SIG-M5 (cell line): ENCODE data around the gene SUN1.

Source experiments
- DNase-seq: peaks from one replicate; lab custom pipeline; 2025; lab: John Stamatoyannopoulos, UW

Gene SUN1

DNA sequence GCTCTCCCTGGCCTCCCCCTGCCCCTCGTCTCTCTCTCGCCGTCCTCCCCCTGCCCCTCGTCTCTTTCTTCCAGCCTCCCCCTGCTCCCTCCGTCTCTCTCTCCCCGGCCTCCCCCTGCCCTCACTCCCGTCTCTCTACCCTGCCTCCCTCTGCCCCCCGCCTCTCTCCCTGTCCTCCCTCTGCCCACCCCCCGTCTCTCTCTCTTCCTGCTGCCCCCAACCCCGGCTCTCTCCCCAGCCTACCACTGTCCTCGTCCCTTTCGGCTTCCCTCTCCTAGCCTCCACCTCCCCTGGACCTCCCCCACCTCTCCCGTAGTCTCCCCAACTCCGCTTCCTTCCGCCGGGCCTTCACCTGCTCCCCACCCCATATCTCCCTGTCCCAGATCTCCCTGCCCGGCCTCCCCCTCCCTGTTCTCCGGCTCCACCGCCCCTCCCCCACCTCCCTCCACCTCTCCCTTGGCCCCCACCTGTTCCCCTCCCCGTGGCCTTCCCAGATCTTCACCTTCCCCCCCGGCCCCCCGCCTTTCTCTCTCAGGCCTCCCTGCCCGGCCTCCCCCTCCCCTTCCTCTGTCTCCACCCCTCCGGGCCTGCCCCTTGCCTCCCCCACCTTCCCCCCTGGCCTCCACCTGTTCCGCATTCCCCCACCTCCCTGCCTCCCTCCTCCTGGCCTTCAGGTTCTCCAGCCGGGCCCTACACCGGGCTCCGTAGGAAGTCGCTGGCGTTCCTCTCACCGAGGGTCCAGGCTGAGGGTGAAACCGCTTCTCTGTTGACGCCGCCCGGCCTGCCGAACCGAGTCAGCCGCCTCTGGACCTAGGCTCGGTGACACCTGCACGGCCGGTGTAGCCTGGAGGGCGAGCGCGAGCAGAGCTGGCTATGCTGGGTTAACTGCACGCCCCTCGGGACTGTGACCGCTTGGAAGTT, 45.3 kb downstream of the SUN1 start:
- DNase-seq, result no peak

GRCh38 chr7:879093-879492, 46.8 kb downstream of the SUN1 start:
- DNase-seq, result no peak

DNA sequence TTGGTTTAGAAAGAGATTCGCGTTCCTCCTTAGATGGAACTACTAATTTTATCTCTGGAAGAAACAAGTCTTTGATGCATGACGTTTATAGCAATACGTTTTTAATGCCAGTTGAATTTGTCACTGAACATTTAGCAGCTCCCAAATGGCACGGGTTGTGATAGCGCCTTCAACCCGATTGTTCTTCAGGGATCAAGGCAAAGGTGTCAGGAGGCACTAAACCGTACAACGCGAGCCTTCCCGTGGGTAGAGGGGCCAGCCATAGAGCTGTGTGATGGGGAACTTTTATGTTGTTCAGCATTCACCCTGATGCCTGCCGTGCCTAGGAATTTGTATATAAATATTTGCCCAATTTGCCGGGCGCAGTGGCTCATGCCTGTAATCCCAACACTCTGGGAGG, 47.4 kb downstream of the SUN1 start:
- no peak for DNase-seq

DNA sequence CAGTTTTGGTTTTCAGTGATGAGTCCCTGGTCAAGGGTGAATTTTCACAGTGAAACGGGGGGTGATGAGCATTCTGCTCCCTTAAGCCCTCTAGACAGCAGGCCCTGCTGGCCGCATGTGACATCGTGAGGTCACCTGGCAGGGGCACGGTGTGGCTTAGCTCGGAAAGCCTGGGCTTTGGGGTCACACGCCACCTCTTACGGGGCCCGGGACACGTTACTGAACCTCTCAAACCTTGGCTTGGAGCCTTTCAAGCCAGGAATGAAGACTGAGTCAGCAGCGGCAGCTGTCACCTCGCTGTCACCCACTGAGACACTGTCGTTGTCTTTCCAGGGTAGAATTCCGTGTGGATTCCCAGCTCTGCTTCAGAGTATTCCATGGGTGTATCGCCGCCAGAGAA, 48.2 kb downstream of the SUN1 start:
- no peak for DNase-seq

DNA sequence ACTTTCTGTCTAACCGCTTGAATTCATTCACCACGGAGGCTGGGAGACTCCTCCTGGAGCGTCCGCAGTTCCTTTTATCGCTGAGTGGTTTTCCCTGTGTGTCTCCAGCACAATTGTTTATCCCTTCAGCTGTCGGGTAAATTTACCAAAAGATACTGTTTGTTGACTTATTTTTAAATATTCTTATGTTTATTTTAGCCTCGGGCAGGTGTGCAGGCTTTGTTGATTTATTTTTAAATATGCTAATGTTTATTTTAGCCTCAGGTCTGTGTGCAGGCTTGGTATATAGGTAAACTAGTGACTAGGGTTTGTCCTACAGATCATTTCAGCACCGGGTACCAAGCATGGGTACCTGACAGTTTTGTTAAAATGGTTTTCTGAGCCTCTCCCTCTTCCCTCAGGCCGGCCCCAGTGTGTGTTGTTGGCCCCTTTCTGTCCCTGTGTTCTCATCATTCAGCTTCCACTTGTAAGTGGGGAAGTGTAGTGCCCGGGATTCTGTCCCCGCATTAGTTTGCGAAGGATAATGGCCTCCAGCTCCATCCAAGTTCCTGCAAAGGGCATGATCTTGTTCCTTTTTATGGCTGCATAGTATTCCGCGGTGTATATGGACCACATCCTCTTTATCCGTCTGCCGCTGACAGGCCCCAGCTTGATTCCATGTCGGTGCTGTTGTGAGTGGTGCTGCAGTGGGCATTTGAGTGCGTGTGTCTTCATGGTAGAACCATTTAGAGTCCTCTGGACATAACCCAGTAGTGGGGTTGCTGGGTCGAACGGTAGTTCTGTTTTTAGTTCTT, 49.4 kb downstream of the SUN1 start:
- no peak for DNase-seq

DNA sequence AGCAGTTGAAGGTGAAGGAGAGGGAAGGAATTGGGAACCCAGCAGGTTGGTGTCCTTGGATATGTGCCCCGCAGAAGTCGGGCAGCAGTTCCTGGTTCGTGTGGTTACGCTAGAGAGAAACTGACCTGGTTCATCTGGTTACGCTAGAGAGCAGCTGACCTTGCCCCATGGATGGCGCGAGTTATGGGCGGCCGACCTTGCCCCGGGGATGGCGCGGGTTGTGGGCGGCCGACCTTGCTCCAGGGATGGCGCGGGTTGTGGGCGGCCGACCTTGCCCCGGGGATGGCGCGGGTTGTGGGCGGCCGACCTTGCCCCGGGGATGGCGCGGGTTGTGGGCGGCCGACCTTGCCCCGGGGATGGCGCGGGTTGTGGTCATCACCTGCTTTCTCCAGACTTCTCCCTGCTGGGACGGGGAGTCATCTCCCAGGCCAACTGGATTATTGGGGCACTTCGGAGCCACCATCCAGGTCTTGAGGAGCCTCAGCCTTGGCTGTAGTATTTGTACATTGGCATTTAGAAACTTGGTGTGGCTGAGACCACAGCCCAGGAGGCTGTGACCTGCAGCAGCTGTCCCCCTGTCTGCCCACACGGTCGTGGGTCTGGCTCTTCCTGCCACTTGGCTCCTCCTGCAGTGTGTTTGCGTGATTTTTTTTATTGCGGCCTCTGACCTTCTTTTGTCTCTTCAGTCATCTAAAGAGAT, 50.2 kb downstream of the SUN1 start:
- no peak for DNase-seq

DNA sequence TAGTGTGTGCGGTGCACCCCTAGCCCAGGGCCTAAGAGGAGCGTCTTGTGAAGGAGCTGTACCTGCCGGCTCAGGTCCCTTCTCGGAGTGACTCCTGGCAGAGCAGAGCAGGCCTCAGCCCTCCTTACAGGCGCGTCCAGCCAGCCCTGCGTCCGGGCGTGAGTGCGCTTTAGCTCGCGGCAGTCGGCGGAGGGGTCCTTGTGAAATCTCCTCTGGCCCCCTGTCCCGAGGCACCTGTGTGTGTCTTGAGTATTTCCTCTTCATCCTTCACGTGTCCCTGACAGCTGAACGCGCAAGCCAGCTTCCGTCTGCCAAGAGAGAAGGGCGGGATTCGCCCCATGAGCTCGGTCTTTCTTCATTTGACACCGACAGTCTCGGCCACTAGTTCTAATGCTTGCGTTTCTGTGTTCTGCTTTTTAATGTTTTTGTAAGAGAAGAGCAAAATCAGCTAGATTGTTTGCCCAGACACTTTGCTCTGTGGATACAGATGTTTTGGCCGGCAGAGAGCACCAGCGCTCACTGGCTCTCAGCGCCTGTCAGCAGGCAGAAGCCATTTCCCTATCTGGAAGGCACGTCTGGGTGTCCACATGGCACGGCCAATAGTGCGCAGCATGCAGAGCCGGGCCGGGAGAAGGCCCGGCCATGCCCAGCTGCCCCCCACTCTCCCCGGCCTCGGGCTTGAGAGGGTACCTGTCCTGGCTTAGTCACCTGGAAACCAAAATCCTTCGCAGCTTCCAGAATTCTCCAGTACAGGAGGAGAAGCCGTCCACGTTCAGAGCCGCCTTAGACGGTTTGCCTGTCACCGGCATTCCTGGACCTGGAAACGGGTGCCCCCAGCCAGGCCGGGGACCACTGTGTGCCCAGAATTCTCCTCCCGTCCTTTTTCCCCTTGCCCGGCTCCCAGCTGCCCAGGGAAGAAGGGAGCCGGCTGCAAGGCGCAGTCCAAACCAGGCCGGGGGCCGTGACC, 51.1 kb downstream of the SUN1 start:
- DNase-seq, result no peak

GRCh38 chr7:884191-885003, 52.1 kb downstream of the SUN1 start:
- DNase-seq, result no peak

DNA sequence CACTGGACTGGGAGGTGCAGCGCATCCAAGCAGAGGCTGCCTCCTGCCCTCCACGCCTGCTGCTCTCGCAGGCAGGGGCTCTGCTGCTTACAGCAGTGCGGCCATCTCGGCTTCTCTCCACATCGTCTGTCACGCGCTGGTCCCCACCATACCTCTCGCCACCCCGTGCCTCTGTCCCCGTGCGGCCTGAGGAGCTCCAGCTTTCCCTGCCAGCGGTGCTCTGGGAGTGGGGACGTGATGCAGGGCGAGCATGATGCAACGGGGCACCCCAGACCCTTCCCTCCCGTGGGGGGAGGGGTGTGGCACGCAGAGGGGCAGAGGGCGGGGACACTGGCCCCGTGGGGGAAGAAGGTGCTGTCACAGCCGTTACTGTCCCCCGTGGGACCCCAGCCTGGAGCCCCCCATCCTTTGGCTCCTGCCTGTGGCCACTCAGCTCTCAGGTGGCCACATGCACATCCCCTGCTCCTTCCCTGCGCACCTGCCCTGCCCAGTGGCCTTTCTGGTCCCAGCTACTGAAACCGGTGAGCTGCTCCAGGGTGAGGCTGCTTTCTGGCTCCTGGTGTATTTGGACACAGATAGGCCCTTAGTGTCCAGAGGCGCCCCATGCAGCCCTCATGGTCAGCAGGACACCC, 53.1 kb downstream of the SUN1 start:
- no peak for DNase-seq

DNA sequence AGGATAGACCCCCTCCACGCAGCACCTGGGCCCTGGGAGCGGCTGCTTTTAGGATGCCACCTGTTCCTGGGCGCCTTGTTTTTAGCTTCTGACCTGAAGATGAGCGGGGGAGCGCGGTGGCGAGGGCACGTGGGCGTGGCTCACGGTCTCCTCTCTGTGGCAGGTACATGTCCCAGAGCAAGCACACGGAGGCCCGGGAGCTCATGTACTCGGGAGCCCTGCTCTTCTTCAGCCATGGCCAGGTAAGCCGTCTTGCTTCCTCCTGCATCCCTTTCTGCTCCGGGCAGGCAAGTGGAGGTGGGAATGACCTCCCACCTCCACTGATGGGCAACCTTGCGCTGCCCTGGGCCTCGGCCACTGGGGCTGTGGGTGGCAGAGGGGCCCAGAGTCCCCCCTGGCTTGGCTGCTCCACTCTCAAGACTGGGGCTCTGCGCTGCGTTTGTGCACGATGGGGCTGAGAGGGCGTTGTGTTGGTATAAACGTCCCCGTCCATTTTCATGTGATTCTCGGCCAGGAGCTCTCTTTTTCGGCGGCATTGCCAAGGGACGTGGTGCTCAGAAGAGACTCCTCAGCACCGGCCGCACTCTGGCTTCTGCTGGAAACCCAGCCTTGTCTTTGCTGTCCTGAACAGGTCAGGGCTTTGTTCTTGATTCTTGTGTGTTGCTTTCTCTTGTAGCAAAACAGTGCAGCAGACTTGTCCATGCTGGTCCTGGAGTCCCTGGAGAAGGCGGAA, 53.8 kb downstream of the SUN1 start:
- no peak for DNase-seq

DNA sequence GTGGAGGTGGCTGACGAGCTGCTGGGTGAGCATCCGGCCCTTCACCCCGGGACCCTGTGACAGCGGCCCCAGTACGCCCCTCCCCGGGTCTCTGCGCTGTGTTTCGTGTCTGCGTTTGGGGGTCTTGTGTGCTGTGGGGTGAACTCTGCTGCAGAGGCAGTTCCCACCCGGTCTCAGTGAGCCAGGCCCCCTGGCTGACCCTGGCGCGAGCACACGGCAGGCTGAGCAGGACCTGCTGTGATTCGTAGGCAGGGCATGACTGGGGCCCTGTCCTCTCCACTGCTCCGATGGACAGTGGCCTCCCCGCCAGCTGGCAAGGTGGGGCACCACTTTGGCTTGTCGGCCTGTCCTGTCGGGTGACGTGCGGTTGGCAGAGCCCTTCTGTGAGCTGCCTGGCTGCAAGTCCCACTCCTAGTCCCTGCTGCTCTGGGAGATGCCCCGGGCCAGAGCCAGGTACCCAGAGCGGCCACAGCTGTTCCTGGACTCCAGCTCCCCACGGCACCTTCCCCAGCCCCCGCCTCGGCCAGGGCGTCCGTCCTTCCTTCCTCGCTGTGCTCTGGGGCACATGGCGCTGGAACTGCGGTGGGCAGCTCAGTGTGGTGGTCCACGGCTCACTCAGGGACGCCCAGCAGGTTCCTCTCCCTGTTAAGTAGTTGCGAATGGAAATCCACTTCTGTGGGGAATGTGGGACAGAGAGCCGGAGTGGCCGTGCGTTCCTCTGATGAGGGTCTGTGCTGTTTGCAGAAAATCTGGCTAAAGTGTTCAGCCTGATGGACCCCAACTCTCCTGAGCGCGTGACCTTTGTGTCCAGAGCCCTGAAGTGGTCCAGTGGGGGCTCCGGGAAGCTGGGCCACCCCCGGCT, 54.6 kb downstream of the SUN1 start:
- DNase-seq, result no peak

DNA sequence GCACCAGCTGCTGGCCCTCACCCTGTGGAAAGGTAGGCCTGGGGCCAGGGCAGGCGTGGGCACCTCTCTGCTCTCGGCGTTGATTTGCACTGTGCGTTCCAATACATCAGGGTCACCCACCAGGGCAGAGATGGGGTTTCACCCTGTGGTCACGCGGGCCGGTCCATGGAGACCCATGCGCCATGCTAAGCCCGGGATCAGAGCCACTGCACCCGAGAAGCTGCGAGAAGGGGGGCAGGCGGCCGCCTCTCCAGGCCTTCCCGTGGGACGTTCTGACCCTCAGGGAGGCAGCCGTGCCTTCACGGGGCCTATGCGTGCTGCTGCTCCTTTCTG, 55.2 kb downstream of the SUN1 start:
- no peak for DNase-seq

- DNase-seq, result no peak
Observed at GRCh38 chr7:888081-889024, 56.1 kb downstream of the SUN1 start.

DNA sequence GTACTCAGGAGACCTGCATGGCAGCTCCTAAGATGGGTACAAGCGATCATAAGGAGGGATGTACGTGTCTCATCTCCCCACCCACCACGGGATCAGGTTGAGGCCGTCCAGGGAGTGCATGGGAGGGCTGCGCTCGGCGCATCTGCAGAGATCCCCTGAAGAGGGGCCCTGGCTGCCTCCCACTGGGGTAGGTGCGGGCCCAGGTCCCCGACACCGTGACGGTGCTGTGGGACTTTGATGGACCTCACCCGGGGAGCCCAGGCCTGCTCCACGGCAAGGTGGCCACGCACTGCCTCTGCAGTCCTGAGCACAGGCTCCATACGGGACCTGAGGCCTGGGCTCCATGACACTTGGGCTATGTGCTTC, 56.7 kb downstream of the SUN1 start:
- no peak for DNase-seq

- DNase-seq, result no peak
Observed at GRCh38 chr7:889391-889790, 57.1 kb downstream of the SUN1 start.

GRCh38 chr7:890868-891267, 58.6 kb downstream of the SUN1 start:
- no peak for DNase-seq

DNA sequence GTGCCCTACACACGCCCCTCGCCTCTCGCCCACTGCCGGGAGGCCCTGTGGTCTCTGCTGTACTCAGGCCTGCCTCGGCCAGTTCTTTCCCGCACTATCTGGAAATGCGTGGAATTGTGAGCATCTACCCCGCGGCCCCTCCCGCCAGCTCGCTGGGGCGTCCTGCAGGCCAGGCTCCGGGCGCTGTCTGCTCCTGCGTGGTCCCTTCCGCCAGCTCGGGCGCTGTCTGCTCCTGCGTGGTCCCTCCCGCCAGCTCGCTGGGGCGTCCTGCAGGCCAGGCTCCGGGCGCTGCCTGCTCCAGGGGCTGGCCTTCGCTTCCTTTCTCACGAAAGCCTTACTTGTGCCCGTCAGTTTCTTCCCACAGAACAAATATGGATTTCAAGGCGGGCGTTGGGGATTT, 59.0 kb downstream of the SUN1 start:
- no peak for DNase-seq

DNA sequence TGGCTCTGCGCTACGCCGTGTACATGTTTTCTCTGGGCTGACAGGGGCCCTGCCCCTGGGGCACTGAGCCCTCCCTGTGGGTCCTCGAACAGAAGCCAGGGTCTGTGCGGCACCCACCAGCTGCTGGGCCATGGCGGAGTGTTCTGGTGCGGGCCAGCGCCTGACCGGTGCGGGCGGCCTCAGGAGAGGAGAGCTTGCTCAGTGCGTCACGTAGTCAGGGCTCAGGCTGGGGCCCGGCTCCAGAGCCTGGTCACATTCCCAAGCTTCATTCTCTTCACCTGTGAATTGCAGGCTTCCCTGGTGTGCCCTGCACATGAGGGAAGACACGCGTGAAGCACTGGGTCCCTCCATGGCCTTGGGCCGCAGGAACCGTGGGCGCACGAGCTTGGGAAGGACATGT, 59.5 kb downstream of the SUN1 start:
- DNase-seq, result no peak
